ENCODE measurements around the gene EIPR1. TPM values are rescaled to one million over a fixed set of nuclear protein-coding genes. Genes with fewer than 3 reads are reported as not detected.

The EIPR1 gene
- total and polyA plus RNA-seq, 2 of the 4 experiments (the other 2 are of a cell fraction): 46.5 to 67.4 TPM

- Histone ChIP-seq H2AFZ (replicated peaks; ENCODE audit: low read length, poor library complexity) (no peak overlapping the region), H4K8ac (ENCODE audit: low read depth in 2 of 2, low read length in 2 of 2) (no peak overlapping the region), H4K91ac (ENCODE audit: insufficient read depth, low read depth, low read length) (no peak overlapping the region), H2BK120ac (ENCODE audit: low read depth, low read length) (no peak overlapping the region), H2AK9ac (replicated peaks; ENCODE audit: low read depth, low read length, poor library complexity) (no peak overlapping the region), H2BK5ac (ENCODE audit: low read depth, low read length, poor library complexity, severe bottlenecking) (no peak overlapping the region), H3K4ac (ENCODE audit: low read depth, low read length) (no peak overlapping the region), H3K9ac (ENCODE audit: low read depth, low read length) (no peak overlapping the region), H4K20me1 (ENCODE audit: insufficient read depth, low read length) (no peaks in the 10 kb centered on the region), H3K9me1 (ENCODE audit: insufficient read depth, low read length) (no peaks in the 10 kb centered on the region; the same call in 1 of the 2 replicates), H3K18ac (ENCODE audit: low read depth, low read length) (no peak overlapping the region), H3K56ac (ENCODE audit: extremely low read depth, insufficient read depth, low read length) (no peak overlapping the region), H2BK15ac (ENCODE audit: low read depth, low read length) (no peak overlapping the region), H3K27ac (ENCODE audit: insufficient read depth, low read length) (no peak overlapping the region), H3K4me2 (ENCODE audit: low read depth, low read length) (no peak overlapping the region), H2AK5ac (ENCODE audit: low read depth, low read length) (no peak overlapping the region), H3K36me3 (ENCODE audit: control insufficient read depth, insufficient read depth, low read length) (no peaks in the 10 kb centered on the region), H3K79me1 (ENCODE audit: low read depth in 1 of 2, low read length in 2 of 2) (peaks cover 12 to 13% of the 10 kb centered on the region in 2 experiments; a peak in 3 of 4 replicates), H4K5ac (ENCODE audit: low read depth, low read length) (no peak overlapping the region), H3K27me3 (ENCODE audit: control insufficient read depth, insufficient read depth, low read length) (no peaks in the 10 kb centered on the region), H3K4me3 (ENCODE audit: insufficient read depth, low read depth, low read length) (no peak overlapping the region), H3K4me1 (ENCODE audit: control insufficient read depth, insufficient read depth, low read length) (no peaks in the 10 kb centered on the region), H3K23ac (ENCODE audit: low read depth, low read length) (no peak overlapping the region), H3K14ac (replicated peaks; ENCODE audit: low read depth, low read length) (no peak overlapping the region), H2BK20ac (ENCODE audit: low read depth, low read length) (no peak overlapping the region), H3K9me3 (ENCODE audit: control insufficient read depth, insufficient read depth, low read length) (no peaks in the 10 kb centered on the region; the same call in 1 of the 2 replicates)
- intact Hi-C loops (cut with micrococcal nuclease): no loop called here
- in situ Hi-C loops (cut with MboI; ENCODE audit: low sequenced_read_pairs): no loop called here
- ATAC-seq (ENCODE audit: low read depth) (no peak), DNase-seq (no peak)
- no peak for TF ChIP-seq FOS (IDR thresholded peaks at IDR 0.05; ENCODE audit: low read depth, low read length)
- no peak for TF ChIP-seq BHLHE40 (IDR thresholded peaks at IDR 0.05; ENCODE audit: low read depth, low read length)
- TF ChIP-seq MAFK (IDR thresholded peaks at IDR 0.05; ENCODE audit: low read depth, low read length): no peak
- no peak for TF ChIP-seq CHD1 (IDR thresholded peaks at IDR 0.05; ENCODE audit: low read depth, low read length)
- no peak for TF ChIP-seq SMC3 (IDR thresholded peaks at IDR 0.05; ENCODE audit: low read depth, low read length)
- TF ChIP-seq MXI1 (IDR thresholded peaks at IDR 0.05; ENCODE audit: borderline replicate concordance, low read depth, low read length): no peak
- TF ChIP-seq, protein P1, sequence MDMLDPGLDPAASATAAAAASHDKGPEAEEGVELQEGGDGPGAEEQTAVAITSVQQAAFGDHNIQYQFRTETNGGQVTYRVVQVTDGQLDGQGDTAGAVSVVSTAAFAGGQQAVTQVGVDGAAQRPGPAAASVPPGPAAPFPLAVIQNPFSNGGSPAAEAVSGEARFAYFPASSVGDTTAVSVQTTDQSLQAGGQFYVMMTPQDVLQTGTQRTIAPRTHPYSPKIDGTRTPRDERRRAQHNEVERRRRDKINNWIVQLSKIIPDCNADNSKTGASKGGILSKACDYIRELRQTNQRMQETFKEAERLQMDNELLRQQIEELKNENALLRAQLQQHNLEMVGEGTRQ (IDR thresholded peaks at IDR 0.05; ENCODE audit: low read depth, low read length): no peak
- no peak for TF ChIP-seq CEBPB (IDR thresholded peaks at IDR 0.05; ENCODE audit: low read depth, low read length)
- no peak for TF ChIP-seq POLR2A (IDR thresholded peaks at IDR 0.05; ENCODE audit: low read depth, low read length)
- no peak for TF ChIP-seq MAZ (IDR thresholded peaks at IDR 0.05; ENCODE audit: borderline replicate concordance, low read depth, low read length)
- no peak for TF ChIP-seq NFE2L2 (IDR thresholded peaks at IDR 0.05; ENCODE audit: low read depth, low read length)
- TF ChIP-seq RFX5 (IDR thresholded peaks at IDR 0.05; ENCODE audit: low read depth, low read length): no peak
- TF ChIP-seq, protein P2, sequence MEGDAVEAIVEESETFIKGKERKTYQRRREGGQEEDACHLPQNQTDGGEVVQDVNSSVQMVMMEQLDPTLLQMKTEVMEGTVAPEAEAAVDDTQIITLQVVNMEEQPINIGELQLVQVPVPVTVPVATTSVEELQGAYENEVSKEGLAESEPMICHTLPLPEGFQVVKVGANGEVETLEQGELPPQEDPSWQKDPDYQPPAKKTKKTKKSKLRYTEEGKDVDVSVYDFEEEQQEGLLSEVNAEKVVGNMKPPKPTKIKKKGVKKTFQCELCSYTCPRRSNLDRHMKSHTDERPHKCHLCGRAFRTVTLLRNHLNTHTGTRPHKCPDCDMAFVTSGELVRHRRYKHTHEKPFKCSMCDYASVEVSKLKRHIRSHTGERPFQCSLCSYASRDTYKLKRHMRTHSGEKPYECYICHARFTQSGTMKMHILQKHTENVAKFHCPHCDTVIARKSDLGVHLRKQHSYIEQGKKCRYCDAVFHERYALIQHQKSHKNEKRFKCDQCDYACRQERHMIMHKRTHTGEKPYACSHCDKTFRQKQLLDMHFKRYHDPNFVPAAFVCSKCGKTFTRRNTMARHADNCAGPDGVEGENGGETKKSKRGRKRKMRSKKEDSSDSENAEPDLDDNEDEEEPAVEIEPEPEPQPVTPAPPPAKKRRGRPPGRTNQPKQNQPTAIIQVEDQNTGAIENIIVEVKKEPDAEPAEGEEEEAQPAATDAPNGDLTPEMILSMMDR (conservative IDR thresholded peaks at IDR 0.05; ENCODE audit: low read depth, low read length): no peak
- TF ChIP-seq RAD21 (IDR thresholded peaks at IDR 0.05; ENCODE audit: low read length): no peak
- no peak for TF ChIP-seq ELK1 (IDR thresholded peaks at IDR 0.05; ENCODE audit: borderline replicate concordance, low read depth, low read length)
- no peak for TF ChIP-seq RCOR1 (IDR thresholded peaks at IDR 0.05; ENCODE audit: insufficient replicate concordance, low read length)
- CTCF ChIA-PET: interaction anchor here (1.4 kb wide), 1 partner anchor 10 kb away, joined by 4 read pairs; no protein-coding TSS in a partner anchor
- POLR2A ChIA-PET (ENCODE audit: unreplicated experiment): no interaction called here
- no TSS peak for BruUV-seq (replicated peaks)
- 92% methylated on average over 4 of the region's 7 CpGs; no CpG with 5 or more reads in 1 of the 2 experiments for WGBS, 2 experiments (ENCODE audit: extremely low coverage in 2 of 2, insufficient read length in 1 of 2)
- dilution Hi-C loops (cut with HindIII; ENCODE audit: low sequenced_read_pairs, unreplicated experiment): no loop called here
Measured at GRCh38 chr2:3217646-3218045, 160.0 kb downstream of the EIPR1 start.

Data from IMR-90 (cell line).